GM18873 (cell line): ENCODE data around the gene FGGY.

Source experiments
- ATAC-seq: cut with Tn5 transposase; IDR thresholded peaks from one replicate; pipeline ENCODE4 v1.9.1; 2021; ENCODE audit warnings: mild to moderate bottlenecking, moderate library complexity, moderate number of reproducible peaks; ENCODE audit not compliant: unreplicated experiment, low FRiP score

Gene FGGY

GRCh38 chr1:59409549-59409948, 112.7 kb downstream of the FGGY start:
- no peak for ATAC-seq

- no peak for ATAC-seq
These were observed 113.1 kb downstream of the FGGY start for GRCh38 chr1:59409986-59410385.

GRCh38 chr1:59410457-59410856, 113.6 kb downstream of the FGGY start:
- ATAC-seq, result no peak

- ATAC-seq, result no peak
These were observed 114.3 kb downstream of the FGGY start for GRCh38 chr1:59411147-59411546.

GRCh38 chr1:59412718-59413326, 115.9 kb downstream of the FGGY start:
- no peak for ATAC-seq

GRCh38 chr1:59413327-59413720, 116.4 kb downstream of the FGGY start:
- ATAC-seq, result no peak

- ATAC-seq, result no peak
These were observed 117.7 kb downstream of the FGGY start for GRCh38 chr1:59414406-59415133.

- no peak for ATAC-seq
These were observed 118.5 kb downstream of the FGGY start for GRCh38 chr1:59415286-59415850.

GRCh38 chr1:59415881-59416280, 119.0 kb downstream of the FGGY start:
- ATAC-seq, result no peak

- ATAC-seq, result no peak
These were observed 120.5 kb downstream of the FGGY start for GRCh38 chr1:59417406-59417805.

GRCh38 chr1:59418363-59419144, 121.7 kb downstream of the FGGY start:
- no peak for ATAC-seq

- no peak for ATAC-seq
These were observed 122.7 kb downstream of the FGGY start for GRCh38 chr1:59419361-59420140.

GRCh38 chr1:59421232-59421920, 124.5 kb downstream of the FGGY start:
- no peak for ATAC-seq

GRCh38 chr1:59422921-59423575, 126.2 kb downstream of the FGGY start:
- ATAC-seq, result no peak

- ATAC-seq, result no peak
These were observed 130.3 kb downstream of the FGGY start for GRCh38 chr1:59427155-59427554.

GRCh38 chr1:59427784-59428183, 130.9 kb downstream of the FGGY start:
- no peak for ATAC-seq

GRCh38 chr1:59428828-59429227, 131.9 kb downstream of the FGGY start:
- no peak for ATAC-seq

GRCh38 chr1:59429656-59430055, 132.8 kb downstream of the FGGY start:
- ATAC-seq, result no peak

GRCh38 chr1:59431566-59432294, 134.8 kb downstream of the FGGY start:
- ATAC-seq, result no peak
